GM23248 (cell line): ENCODE results near the gene DIPK1B.

Experiments used
- EZH2 ChIP-seq: fragments of 200-600 bp; sonication (generic); IDR thresholded peaks from 2 replicates; pipeline ENCODE4 v1.6.1; 2018; ENCODE audit warnings: antibody characterized with exemption, mild to moderate bottlenecking; ENCODE audit not compliant: insufficient read depth, poor library complexity, severe bottlenecking
- EZH2phosphoT487 ChIP-seq: fragments of 200-600 bp; sonication (generic); IDR thresholded peaks from 2 replicates; pipeline ENCODE4 v1.6.1; 2018; ENCODE audit warnings: antibody characterized with exemption, moderate library complexity, mild to moderate bottlenecking, low read depth; ENCODE audit not compliant: insufficient read depth

GRCh38 chr9:136679431-136679941, 32.9 kb upstream of the DIPK1B start:
- TF ChIP-seq EZH2phosphoT487 (no peak), EZH2 (no peak)
